Mucosa of rectum (tissue), 2 donors: ENCODE data around the gene S100B.

ENCODE experiments used
- H3K27ac ChIP-seq, 2 donors: one replicate each; pipeline ENCODE4 v1.7.0; 2013; ENCODE audit warnings: inconsistent platforms in 2 of 2, low read depth in 2 of 2, low read length in 2 of 2
- H3K27me3 ChIP-seq, 2 donors: one replicate each; pipeline ENCODE4 v1.7.0; 2013; ENCODE audit warnings: low read length in 2 of 2; ENCODE audit not compliant: control insufficient read depth in 2 of 2, insufficient read depth in 2 of 2
- H3K36me3 ChIP-seq, 2 donors: one replicate each; pipeline ENCODE4 v1.7.0; 2013; ENCODE audit warnings: low read length in 2 of 2; ENCODE audit not compliant: control insufficient read depth in 2 of 2, insufficient read depth in 2 of 2
- H3K4me1 ChIP-seq, 2 donors: one replicate each; pipeline ENCODE4 v1.7.0; 2013; ENCODE audit warnings: low read length in 2 of 2, mild to moderate bottlenecking in 1 of 2; ENCODE audit not compliant: control insufficient read depth in 2 of 2, insufficient read depth in 2 of 2
- H3K4me3 ChIP-seq, 2 donors: one replicate each; pipeline ENCODE4 v1.7.0; 2013; ENCODE audit warnings: low read length in 2 of 2
- H3K9ac ChIP-seq, 2 donors: one replicate each; pipeline ENCODE4 v1.7.0; 2013; ENCODE audit warnings: low read length in 2 of 2, low read depth in 1 of 2, mild to moderate bottlenecking in 1 of 2
- H3K9me3 ChIP-seq, 2 donors: one replicate each; pipeline ENCODE4 v1.7.0; 2013; ENCODE audit warnings: low read length in 2 of 2; ENCODE audit not compliant: control insufficient read depth in 2 of 2
- donor health status: healthy.
- donor health status: Normal muscosa, but diverticular disease.

S100B gene

GRCh38 chr21:46618738-46619379 lies 14.0 kb upstream of the S100B start:
- no peaks in the 10 kb centered on the region for H3K36me3 ChIP-seq
- peaks cover 0 to 2% of the 10 kb centered on the region in 2 donors for H3K27me3 ChIP-seq
- H3K27ac ChIP-seq = no peak overlapping the region

GRCh38 chr21:46617267-46618051 lies 12.6 kb upstream of the S100B start:
- Histone ChIP-seq H3K4me3 (no peak overlapping the region), H3K9me3 (no peaks in the 10 kb centered on the region), H3K9ac (no peak overlapping the region), H3K4me1 (peaks cover 0 to 5% of the 10 kb centered on the region in 2 donors), H3K27ac (no peak overlapping the region), H3K27me3 (peaks cover 0 to 2% of the 10 kb centered on the region in 2 donors), H3K36me3 (no peaks in the 10 kb centered on the region)

More at GRCh38 chr21:46618738-46619379, 14.0 kb upstream of the S100B start:
- Histone ChIP-seq H3K9me3 (no peaks in the 10 kb centered on the region), H3K9ac (no peak overlapping the region), H3K4me1 (peaks cover 0 to 5% of the 10 kb centered on the region in 2 donors), H3K4me3 (no peak overlapping the region)

DNA sequence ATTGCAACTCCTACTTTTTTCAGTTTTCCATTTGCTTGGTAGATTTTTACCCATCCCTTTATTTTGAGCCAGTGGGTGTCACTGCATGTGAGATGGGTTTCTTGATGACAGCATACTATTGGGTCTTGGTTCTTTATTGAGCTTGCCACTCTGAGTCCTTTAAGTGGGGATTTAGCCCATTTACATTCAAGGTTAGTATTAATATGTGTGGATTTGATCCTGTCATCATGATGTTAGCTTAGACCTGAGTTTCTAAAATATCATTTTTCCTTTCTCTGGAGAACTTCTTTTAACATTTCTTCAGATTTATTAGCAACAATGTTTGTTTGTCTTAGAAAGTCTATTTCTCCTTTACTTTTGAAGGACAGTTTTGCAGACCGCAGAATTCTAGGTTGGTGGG lies 11.8 kb upstream of the S100B start:
- Histone ChIP-seq H3K27ac (no peak overlapping the region), H3K4me3 (no peak overlapping the region), H3K27me3 (peaks cover 0 to 2% of the 10 kb centered on the region in 2 donors), H3K36me3 (no peaks in the 10 kb centered on the region), H3K9ac (no peak overlapping the region), H3K9me3 (no peaks in the 10 kb centered on the region), H3K4me1 (peaks cover 0 to 2% of the 10 kb centered on the region in 2 donors)

DNA sequence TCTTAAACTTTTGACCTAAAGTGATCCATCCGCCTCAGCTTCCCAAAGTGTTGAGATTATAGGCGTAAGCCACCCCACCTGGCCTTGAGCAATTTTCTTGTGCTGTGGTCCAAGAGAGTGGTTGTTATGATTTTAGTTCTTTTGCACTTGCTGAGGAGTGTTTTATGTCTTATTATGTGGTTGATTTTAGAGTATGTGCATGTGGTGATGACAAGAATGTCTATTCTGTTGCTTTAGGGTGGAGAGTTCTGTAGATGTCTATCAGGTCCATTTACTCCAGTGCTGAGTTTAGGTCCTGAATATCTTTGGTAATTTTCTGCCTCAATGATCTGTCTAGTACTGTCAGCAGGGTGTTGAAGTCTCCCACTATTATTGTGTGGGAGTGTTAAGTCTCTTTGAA lies 11.2 kb upstream of the S100B start:
- Histone ChIP-seq H3K36me3 (no peaks in the 10 kb centered on the region), H3K9ac (no peak overlapping the region), H3K4me3 (no peak overlapping the region)

GRCh38 chr21:46613391-46613790 lies 8.5 kb upstream of the S100B start:
- Histone ChIP-seq H3K27me3 (no peaks in the 10 kb centered on the region), H3K36me3 (no peaks in the 10 kb centered on the region), H3K9ac (no peak overlapping the region), H3K4me1 (no peaks in the 10 kb centered on the region), H3K4me3 (no peak overlapping the region), H3K9me3 (peaks cover 2 to 3% of the 10 kb centered on the region in 2 donors), H3K27ac (no peak overlapping the region)

More for the DNA sequence above, 11.2 kb upstream of the S100B start:
- Histone ChIP-seq H3K9me3 (no peaks in the 10 kb centered on the region), H3K4me1 (no peaks in the 10 kb centered on the region), H3K27me3 (peaks cover 0 to 2% of the 10 kb centered on the region in 2 donors), H3K27ac (no peak overlapping the region)

GRCh38 chr21:46610018-46610701 lies 5.3 kb upstream of the S100B start:
- peaks cover 2 to 3% of the 10 kb centered on the region in 2 donors for H3K9me3 ChIP-seq
- no peaks in the 10 kb centered on the region for H3K36me3 ChIP-seq
- H3K9ac ChIP-seq = no peak overlapping the region
- no peak overlapping the region for H3K4me3 ChIP-seq
- no peak overlapping the region for H3K27ac ChIP-seq
- no peaks in the 10 kb centered on the region for H3K27me3 ChIP-seq
- peaks cover 0 to 5% of the 10 kb centered on the region in 2 donors for H3K4me1 ChIP-seq

- Histone ChIP-seq H3K9ac (no peak overlapping the region), H3K4me1 (peaks cover 0 to 7% of the 10 kb centered on the region in 2 donors), H3K27me3 (no peaks in the 10 kb centered on the region), H3K4me3 (no peak overlapping the region), H3K36me3 (no peaks in the 10 kb centered on the region), H3K9me3 (peaks cover 2 to 3% of the 10 kb centered on the region in 2 donors), H3K27ac (no peak overlapping the region)
These were observed 3.8 kb upstream of the S100B start for GRCh38 chr21:46608672-46609111.

- Histone ChIP-seq H3K36me3 (no peaks in the 10 kb centered on the region), H3K9me3 (peaks cover 2 to 3% of the 10 kb centered on the region in 2 donors), H3K27me3 (no peaks in the 10 kb centered on the region), H3K4me1 (peaks cover 0 to 7% of the 10 kb centered on the region in 2 donors), H3K27ac (no peak overlapping the region), H3K9ac (no peak overlapping the region), H3K4me3 (no peak overlapping the region)
These were observed 2.8 kb upstream of the S100B start for GRCh38 chr21:46607636-46608035.

DNA sequence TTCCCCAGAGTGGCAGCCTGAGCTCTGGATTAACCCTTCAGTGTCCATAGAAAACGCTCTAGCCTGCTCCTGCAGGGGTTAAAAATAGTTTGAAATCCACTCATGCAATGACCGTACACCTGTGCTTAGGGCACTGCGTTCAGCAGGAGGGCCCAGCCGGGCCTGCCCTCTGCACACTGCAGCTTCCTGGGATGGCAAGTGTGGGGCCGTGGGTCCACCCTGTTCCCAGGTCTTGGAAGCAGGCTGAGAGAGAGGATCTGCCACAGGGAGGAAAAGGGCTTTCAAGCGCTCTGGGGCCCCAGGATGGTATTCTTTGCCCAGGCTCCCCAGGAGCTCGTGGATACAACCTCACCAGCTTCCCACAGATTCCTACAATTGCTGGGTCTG lies 1.5 kb upstream of the S100B start:
- H3K27ac ChIP-seq = peak overlapping the region; percentile 55 to 56

More for the DNA sequence above, 1.5 kb upstream of the S100B start:
- Histone ChIP-seq H3K4me3 (no peak overlapping the region), H3K36me3 (no peaks in the 10 kb centered on the region), H3K27me3 (no peaks in the 10 kb centered on the region), H3K9me3 (peaks cover 2 to 3% of the 10 kb centered on the region in 2 donors), H3K4me1 (peaks cover 0 to 7% of the 10 kb centered on the region in 2 donors), H3K9ac (no peak overlapping the region)
